Measurements from ENCODE around the gene C19orf44.
"Not testable (repeated sequence)": the region's sequence is repeated elsewhere in the genome, so short reads cannot be mapped to it uniquely, and the experiment has no call there.

The C19orf44 gene

DNA sequence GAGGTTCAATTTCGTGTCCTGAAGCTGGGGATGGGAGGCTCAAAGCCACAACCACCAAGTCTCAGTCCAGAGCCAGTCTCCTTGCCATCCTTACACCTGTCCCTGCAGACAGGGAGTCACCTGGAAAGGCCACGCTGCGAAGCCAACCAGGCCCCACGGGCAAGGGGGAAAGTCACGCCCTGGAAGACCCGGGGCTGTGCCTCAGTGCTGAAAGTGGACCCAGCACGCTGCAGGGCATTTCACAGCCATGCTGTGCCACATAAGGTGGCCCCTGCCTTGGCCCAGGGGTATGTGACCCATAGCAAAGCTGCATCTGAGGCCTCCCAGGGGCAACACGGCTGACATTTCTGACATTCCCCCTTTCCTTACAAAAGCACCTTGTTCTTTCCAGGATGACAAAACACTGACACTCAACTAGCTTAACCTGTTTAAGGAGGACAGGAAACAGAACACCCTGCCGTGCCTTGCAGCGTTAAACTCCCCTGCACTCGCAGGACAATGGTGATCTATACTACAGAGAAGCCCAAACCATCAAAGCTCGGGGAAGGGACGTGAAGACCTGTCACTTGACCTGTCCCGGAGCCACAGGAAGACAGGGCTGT lies 31.2 kb downstream of the C19orf44 start:
- in situ Hi-C loops (cut with HindIII; ENCODE audit: low pct_ligation_motif_present, low pct_unique_long_range_greater_than_20kb, low sequenced_read_pairs), result no loop called here
- no peak for DNase-seq

DNA sequence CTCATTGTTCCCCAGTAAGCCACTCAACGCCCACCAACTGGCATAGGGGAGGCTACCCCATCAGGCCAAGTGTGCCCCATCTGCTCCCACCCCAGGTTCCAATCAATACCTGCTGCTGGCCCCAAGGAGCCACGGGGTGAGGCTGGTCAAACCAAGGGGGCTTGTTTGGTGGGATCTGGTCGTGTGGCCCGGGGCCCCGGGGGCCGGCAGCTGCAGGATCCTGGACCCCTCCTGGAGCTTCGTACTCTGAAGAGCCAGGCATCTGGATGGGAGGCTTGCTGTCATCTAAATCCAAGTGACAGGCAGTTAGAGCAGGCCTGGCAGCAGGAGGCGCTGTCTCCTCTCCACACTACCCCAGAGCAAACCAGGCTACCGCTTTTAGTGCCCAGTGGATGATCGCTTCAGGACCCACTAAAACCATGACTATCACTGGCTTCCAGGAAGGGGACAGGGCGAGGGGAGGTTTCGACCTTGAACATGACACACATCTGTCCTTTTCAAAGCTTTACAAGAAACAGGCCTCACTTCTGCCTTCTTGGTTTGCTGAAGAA lies 31.9 kb downstream of the C19orf44 start:
- peak; percentile 17 for DNase-seq
- in situ Hi-C loops (cut with HindIII; ENCODE audit: low pct_ligation_motif_present, low pct_unique_long_range_greater_than_20kb, low sequenced_read_pairs), result no loop called here

DNA sequence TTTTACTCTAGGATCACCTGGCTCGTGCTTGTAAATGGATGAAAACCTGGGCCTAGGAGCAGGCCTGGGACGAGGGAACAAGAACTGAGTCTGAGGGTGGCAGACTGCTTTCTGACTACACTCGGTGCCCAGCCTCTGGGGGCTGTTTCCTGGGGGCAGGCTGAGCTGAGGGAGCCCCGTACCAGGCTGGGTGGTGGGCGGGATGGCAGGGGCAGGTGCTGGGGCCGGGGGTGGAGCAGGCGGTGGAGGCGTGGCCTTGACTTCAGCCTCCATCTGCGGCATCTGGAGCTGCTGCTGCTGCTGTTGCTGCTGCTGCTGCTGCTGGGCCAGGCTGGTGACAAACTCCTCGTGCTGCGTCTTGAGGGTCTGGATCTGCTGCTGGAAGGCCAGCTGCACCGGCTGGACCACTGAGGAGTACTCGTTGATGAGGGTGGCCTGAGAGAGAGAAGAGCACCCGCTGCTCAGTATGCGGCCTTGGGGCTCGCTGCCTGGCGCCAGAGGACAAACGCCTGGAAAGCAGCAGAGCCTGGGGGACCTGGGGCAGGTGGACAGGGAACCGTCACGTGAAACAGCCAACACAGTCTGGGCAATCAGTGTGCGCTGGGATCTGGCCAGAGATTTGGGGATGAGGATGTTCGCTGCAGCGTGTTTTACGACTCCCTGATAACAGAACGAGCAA lies 33.4 kb downstream of the C19orf44 start:
- in situ Hi-C loops (cut with HindIII; ENCODE audit: low pct_ligation_motif_present, low pct_unique_long_range_greater_than_20kb, low sequenced_read_pairs), result no loop called here
- DNase-seq, result no peak

DNA sequence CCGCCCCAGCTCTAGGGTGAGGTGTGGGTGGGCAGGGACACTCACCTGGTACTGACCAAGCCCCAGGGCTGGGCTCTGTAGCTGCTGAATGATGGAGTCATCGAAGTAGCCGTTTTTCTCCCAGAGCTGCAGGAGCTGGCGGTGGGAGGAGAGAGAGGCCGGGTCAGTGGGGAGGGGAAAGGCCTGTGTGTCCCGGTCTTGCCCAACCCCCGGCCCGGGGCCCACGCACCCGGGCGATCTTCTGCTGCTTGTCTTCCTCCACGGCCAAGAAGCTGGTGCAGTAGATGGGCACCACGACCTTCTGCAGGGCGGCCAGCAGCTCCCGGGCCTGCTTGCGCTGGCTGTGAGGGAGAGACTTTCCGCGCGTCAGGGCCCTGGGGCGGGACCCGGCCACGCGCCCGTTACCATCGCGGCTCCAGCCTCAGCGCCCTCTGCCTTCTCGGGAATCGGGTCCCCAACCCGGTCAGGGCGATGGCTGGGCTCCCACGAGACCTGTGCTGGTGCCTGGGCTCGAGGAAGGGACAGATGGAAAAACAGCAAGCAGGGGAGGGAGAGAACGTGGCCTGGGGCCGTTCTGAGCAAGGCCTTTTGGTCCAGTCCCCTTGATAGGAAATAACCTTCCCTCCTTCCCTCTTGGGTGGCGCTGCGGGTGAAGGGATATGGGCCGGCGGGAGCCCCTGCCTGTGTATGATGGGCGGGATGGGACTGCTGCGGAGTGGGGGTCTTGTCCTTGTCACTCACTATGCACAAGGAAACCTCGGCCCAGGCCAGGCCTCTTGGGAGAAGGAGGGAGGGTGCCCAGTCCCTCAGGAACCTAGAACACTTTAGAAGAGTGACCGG lies 34.6 kb downstream of the C19orf44 start:
- in situ Hi-C loops (cut with HindIII; ENCODE audit: low pct_ligation_motif_present, low pct_unique_long_range_greater_than_20kb, low sequenced_read_pairs), result no loop called here
- DNase-seq, result no peak

DNA sequence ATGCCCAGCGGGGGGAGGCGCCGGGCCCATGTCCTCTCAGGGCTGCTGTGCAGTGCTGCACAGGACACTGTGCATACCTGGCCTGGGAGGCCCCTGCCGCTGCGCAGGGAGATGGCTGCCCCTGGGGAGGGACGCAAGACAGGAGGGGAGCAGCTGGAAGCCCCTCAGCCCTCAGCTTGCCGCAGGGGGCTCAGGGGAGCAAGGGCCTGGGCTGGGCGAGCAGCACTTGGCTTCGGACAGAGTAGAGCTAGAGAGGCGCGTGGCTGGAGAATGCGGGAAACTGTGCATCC lies 35.1 kb downstream of the C19orf44 start:
- DNase-seq, result no peak
- in situ Hi-C loops (cut with HindIII; ENCODE audit: low pct_ligation_motif_present, low pct_unique_long_range_greater_than_20kb, low sequenced_read_pairs), result no loop called here

DNA sequence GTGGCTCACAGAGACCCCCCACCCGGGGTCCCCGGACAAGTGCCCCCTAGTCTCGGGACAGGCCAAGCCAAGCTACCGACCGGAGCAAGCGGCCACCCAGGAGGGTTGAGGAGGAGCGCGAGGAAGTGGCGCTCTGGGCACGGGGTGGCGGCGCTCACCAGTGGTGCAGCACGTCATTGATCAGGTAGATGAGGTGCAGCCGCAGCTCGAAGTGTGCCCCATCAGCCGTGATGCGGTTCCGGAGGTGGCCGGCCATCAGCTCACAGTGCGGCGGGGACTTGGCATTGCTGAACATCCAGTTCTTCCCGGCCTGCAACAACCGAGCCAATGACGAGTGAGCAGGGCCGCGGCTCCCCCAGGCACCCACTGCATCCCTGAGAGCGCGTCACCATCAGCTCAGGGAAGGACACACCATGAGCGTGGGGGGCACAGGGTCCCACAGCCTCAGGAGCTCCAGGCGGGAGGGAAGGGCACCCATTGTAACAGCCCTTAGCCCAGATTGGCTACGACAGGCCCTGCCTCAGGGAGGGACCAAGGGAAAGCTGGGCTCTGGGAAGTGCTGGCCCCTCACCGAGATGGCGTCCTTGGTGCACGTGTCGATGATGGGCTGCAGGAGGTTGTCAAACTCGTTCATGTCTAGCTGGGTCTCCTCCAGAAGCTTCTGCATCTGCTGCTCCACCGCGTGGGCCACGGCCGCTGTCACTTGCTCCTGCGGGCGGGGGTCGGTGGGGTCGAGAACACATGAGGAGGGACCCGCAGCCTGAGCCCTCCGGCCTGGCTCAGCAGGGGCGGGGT lies 36.4 kb downstream of the C19orf44 start:
- no peak for DNase-seq
- in situ Hi-C loops (cut with HindIII; ENCODE audit: low pct_ligation_motif_present, low pct_unique_long_range_greater_than_20kb, low sequenced_read_pairs), result no loop called here

DNA sequence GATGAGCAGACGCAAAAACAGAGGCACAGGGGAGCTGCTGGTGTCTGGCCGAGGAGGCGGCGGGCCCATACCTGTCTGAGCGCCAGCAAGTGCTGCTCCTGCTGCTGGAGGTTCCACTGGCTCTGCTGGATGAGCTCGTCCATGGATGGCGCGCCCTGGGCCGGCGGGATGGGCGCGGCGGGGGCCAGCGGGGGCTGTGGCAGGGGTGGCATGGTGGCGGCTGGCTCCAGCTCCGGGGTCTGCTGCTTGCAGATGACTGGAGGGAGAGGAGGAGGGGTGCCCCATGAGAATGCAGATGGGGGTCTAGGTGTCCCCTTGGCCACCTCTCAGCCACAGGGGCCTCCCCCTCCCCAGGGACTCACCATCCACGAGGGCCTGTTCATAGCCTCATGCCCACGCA lies 39.2 kb downstream of the C19orf44 start:
- in situ Hi-C loops (cut with HindIII; ENCODE audit: low pct_ligation_motif_present, low pct_unique_long_range_greater_than_20kb, low sequenced_read_pairs), result no loop called here

DNA sequence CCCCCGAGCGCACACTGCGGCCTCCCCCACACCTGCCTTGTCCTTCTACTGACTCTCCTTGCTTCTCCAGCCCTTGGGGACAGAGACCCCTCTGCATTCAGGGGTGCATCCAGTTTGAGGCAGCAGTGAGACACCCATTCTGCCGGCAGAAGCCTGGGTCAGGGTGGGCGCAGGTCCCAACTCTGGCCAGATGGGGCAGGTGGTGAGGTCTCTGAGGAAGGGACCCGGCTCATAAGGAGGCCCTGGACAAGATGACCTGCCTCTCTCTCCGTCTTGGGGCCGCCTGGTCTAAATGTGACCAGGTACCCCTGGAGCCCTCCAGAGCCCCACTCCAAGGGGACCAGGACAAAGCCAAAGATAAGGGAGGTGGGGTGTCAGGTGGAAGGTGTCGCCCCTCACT lies 39.9 kb downstream of the C19orf44 start:
- in situ Hi-C loops (cut with HindIII; ENCODE audit: low pct_ligation_motif_present, low pct_unique_long_range_greater_than_20kb, low sequenced_read_pairs), result no loop called here

More for the DNA sequence above, 39.2 kb downstream of the C19orf44 start:
- no peak for DNase-seq

DNA sequence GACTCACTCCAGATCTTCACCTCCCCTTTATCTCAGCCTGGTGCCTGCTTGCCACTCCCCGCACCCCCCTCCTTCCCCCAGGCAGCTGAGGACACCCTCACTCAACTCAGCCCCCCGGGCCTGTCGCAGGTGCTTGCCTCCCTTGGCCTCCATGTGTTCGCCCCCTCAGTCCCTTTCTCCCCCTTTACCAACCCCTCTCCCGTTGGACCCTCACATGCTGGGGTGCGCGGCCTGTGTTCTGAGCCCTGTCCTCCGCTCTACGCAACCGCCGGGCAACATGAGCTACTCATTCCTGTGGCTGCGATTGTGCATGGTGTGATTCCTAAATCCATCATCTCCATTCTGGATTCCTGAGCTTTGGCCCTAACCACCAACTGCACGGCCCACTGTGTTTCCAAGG lies 40.9 kb downstream of the C19orf44 start:
- in situ Hi-C loops (cut with HindIII; ENCODE audit: low pct_ligation_motif_present, low pct_unique_long_range_greater_than_20kb, low sequenced_read_pairs), result no loop called here
- DNase-seq, result no peak

More for the DNA sequence above, 39.9 kb downstream of the C19orf44 start:
- DNase-seq, result no peak

DNA sequence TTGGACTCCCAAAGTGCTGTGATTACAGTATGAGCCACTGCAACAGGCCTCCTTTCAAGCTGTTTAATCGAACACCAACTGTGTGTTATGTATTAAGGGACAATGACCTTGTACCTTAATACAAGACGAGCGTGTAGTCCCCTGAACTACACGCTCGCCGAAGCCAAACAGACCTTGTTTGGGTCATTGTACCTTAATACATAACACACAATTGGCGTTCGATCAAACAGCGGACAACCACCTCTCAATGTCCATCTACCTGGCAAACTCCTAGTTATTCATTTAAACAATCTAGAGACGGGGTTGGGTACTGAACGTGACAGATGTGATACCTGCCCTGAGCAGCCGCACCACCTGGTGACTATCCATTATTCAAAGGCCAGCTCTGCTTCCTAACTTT lies 44.8 kb downstream of the C19orf44 start:
- DNase-seq, result no peak
- in situ Hi-C loops (cut with HindIII; ENCODE audit: low pct_ligation_motif_present, low pct_unique_long_range_greater_than_20kb, low sequenced_read_pairs), result no loop called here

DNA sequence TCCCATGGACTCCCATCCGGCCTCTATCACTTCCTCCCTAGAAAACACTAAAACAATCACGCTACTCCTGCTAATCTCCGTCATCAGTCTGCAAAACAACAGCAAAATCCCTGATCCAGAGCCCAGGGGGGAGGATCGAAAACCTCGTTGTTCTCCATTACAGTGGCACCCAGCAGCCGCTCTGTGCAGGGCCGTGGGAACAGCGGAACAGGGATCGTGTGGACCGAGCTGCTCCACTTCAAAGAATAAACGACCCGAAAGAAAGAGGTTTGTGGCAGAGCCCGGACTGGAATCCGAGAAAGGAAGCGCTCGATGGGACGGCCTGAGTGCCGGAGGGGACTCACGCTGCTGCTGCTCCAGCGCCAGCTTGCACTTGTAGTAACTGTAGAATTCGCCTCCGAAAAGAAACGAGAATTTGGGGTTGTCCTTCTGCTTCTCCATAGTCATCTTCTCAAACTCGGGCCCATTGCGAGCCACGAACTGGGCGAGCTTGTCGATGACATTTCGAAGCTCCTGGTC lies 45.4 kb downstream of the C19orf44 start:
- in situ Hi-C loops (cut with HindIII; ENCODE audit: low pct_ligation_motif_present, low pct_unique_long_range_greater_than_20kb, low sequenced_read_pairs), result no loop called here
- DNase-seq, result peak; percentile 8

DNA sequence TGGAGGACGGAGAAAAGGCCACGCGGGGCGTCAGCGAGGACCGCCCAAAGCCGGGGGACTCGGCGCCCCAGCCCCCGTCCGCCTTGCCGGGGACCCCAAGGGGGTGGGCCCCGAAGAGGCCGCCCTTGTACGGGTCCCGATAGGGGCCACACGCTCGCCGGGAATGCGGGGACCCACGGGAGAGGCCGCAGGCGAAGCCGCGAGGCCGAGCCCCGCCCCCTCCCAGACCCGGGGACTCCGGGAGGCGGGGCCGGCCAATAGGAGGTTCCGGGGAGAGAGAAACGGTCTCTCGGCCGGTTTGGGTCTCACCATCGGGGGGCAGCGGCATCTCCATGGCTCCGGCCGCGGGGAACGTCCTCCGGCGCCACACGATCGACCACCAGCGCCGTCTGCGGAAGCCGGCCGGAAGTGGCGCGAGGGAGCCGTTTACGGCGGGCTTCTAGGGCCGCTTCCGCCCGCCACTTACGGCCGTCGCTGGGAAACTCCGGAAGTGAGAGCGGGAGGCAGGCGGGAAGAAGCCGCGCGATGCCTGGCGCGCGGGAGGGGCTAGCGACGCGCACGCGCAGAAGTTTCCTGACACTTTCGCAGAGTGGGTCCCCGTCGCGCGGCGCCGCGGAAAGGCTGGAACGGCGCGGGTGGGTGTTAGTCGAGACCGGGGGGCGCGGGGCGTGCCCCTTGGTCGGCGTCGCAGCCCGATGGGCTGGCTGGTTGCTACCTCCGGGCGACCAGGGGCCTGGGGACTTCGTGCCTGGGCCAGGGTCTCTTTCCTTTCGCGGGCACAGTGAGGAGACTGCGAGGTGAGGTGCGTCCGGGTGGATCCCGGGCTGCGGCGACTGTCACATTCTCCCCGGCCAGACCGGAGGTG lies 46.1 kb downstream of the C19orf44 start, which contains the start of gene CHERP:
Gene CHERP, minus strand, starts transcription at position 393 of the 865 bp plus-strand sequence. Its CDS starts 59 bp downstream, at position 334.
- peak; percentile 93 for DNase-seq
- in situ Hi-C loops (cut with HindIII; ENCODE audit: low pct_ligation_motif_present, low pct_unique_long_range_greater_than_20kb, low sequenced_read_pairs), result no loop called here

DNA sequence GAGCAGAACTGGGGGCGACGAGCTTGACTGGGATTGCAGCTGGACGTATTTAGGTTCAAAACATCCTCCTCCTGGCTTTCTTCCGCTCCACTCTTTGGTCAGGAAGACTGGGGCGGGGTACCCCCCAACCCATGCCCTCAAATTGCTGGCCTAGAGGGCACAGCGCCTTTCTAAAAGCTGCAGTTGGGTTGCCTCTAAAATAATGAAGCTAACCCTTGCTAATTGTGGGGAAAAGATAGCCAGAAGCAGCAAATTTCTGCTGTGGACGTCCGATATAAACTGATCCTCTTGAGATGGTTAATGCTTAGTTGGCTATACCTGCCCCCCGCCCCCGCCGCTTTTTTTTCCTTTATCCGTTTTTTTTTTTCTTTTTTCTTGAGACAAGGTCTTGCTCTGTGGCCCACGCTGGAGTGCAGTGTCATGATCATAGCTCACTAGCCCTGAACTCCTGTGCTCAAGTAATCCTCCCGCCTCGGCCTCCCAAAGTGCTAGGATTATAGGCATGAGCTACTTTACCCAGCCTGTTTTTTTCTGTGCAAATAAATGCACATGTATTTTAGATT lies 46.8 kb downstream of the C19orf44 start:
- in situ Hi-C loops (cut with HindIII; ENCODE audit: low pct_ligation_motif_present, low pct_unique_long_range_greater_than_20kb, low sequenced_read_pairs), result no loop called here
- peak; percentile 16 for DNase-seq

DNA sequence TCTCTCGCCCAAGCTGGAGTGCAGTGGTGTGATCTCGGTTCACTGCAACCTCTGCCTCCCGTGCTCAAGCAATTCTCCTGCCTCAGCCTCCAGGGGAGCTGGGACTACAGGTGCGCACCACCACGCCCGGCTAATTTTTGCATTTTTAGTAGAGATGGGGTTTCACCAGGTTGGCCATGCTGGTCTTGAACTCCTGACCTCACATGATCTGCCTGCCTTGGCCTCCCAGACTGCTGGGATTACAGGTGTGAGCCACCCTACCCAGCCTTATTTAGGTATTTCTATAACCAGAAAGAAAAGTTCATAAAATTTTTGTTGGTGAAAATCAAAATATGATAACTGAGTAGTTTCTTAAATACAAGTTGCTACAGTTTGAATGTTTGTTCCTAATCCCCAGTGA lies 47.5 kb downstream of the C19orf44 start:
- in situ Hi-C loops (cut with HindIII; ENCODE audit: low pct_ligation_motif_present, low pct_unique_long_range_greater_than_20kb, low sequenced_read_pairs); DNase-seq: not testable (repeated sequence)

DNA sequence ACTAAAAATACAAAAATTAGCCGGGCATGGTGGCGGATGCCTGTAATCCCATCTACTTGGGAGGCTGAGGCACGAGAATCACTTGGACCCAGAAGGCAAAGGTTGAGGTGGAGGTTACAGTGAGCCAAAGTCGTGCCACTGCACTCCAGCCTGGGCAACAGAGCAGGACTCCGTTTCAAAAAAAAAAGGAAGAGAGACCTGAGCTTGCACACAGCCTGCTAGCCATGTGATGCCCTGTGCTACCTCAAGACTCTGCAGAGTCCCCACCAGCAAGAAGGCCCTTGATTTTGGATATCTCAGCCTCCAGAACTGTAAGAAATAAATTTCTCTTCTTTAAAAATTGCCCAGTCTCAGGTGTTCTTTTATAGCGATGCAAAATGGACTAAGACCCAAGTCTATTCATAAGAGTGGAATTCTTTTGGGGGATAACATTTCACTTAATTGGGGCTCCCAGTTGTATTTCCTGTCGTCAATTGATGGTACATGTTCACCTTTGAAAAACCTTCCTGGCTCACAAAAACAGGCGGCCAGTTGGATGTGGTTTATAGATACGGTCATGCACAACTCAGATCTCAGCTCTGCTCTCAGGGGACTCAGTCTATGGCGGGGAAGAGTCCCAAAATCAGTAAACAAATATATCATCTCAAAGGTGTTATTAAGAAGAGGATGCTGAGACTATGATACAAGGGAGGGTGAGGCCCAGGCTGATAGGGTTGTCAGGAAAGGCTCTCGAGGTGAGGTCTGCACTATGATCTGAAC lies 48.5 kb downstream of the C19orf44 start:
- in situ Hi-C loops (cut with HindIII; ENCODE audit: low pct_ligation_motif_present, low pct_unique_long_range_greater_than_20kb, low sequenced_read_pairs), result no loop called here
- DNase-seq, result no peak

DNA sequence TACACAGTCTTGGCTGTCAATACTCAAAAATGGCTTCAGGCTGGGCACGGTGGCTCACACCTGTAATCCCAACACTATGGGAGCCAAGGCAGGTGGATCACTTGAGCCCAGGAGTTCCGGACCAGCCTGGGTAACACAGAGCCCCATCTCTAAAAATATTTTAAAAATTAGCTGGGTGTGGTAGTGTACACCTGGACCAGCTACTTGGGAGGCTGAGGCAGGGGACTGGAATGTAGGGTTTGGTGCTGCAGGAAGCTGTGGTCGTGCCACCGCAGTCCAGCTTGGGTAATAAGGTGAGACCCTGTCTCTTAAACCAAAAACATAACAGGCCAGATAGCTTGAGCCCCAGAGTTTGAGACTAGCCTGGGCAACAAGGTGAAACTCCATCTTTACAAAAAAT lies 52.8 kb downstream of the C19orf44 start:
- in situ Hi-C loops (cut with HindIII; ENCODE audit: low pct_ligation_motif_present, low pct_unique_long_range_greater_than_20kb, low sequenced_read_pairs), result no loop called here
- no peak for DNase-seq

DNA sequence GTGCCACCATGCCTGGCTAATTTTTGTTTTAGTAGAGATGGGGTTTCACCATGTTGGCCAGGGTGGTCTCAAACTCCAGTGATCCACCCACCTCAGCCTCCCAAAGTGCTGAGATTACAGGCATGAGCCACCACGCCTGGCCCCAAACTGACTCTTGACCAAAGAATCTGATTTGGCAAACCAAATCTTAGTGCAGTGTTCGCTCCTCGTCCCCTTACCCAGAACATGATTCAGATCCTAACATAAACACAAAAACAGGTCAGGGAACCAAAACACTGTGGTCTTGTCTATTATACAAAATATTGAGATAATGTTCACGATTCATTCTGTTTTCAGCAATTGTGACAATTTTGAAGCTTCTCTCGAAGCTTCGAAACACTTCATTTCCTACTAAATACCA lies 55.7 kb downstream of the C19orf44 start:
- in situ Hi-C loops (cut with HindIII; ENCODE audit: low pct_ligation_motif_present, low pct_unique_long_range_greater_than_20kb, low sequenced_read_pairs); DNase-seq: not testable (repeated sequence)
